NCI-H2196 (cell line): ENCODE data around the gene SPRED2.

Experiments used
- DNase-seq: peaks from one replicate; lab custom pipeline; 2025; ENCODE audit not compliant: unreplicated experiment; lab: John Stamatoyannopoulos, UW

Gene SPRED2

DNA sequence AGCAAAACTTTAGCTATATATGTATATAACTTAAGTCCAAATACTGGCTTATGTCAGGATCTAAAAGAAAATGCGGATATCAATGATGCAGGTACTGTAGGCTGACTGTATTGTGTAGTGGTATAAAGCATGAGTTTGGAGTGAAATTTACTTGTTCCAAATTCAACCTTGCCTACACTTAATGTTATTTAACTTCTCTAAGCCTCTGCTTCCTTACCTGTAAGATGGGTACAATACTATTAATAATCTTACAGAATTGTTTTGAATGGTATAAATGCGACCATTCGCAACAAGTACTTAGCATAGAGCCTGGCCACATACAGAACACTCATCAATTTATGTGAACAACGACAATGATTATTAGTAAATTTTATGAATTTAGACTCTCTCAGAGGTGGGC, 62.4 kb downstream of the SPRED2 start:
- DNase-seq: no peak

DNA sequence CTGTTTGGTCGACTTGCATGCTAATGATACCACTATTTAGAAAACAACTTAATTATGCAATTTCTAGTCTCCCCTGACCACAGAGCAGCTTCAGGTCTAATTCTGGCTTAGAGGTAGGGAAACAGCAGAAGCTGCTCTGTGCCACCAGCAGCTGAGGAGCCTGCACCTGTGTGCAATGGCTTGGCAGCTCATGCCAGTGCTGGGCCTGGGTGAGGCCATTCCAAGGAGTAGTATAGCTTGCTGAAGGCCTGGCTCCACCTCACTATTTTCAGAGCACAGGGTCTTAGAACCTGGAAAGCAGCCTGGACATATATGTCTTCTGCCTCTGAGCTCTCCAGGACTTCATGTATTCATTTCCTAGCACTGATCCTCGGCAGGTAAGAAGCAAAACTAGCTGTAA, 62.8 kb downstream of the SPRED2 start:
- DNase-seq: no peak

DNA sequence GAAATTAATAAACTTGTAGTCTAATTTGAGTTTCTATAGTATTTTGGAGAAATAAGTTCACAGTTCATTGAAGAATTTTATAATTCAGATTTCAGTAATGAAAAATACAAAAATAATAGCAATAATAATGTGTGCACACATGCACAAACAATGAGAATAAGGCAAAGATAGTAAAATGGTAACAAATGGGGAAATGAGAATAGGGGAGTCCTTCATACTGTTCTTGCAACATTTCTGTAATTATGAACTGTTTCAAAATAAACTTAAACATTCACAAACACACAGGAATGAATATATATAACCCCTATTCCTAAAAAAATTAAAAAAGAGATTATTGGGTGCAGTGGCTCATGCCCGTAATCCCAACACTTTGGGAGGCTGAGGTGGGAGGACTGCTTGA, 63.9 kb downstream of the SPRED2 start:
- no peak for DNase-seq

DNA sequence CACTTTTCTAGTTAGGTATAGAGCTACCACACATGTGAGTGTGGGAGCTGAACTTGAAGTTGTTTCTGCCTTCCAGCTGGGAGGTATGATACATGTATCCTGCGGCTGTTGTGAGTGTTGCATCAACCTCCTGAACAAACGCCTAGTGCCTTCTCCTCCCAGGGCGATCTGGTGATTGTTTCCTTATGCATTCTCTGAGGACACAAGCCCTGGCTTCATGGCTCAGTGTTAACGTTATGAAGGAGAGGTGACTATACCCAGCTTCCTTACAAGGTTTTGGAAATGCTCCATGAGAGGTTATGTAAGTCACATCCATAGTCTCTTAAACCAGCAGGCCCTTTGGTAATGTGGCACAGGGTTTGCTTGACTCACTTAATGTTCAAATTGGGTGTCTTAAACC, 64.9 kb downstream of the SPRED2 start:
- DNase-seq: peak; percentile 3

DNA sequence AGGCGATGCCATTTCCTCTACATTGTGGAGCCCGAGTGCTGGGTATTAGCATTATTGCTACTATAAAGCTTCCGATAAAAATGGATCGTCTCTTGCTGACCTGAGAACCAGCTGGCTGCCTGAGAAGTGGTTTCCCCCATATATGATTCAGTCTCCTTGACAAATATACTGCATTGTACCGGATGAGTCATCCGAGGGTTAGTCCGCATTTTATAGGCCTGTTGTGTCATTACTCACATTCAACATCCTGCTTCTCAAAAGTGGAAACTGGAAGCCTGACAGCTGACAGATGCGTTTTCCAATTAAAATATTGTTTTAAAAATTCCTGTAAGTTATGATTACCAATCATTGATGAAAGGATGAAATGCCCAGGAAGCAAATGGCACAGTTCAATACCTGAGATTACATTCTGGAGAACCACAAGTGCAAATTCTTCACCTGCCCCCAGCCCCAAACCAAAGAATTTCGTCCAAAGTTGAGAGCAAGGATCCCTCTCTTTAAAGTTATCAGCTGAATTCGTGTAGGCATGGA, 65.7 kb downstream of the SPRED2 start:
- DNase-seq: peak; percentile 20

DNA sequence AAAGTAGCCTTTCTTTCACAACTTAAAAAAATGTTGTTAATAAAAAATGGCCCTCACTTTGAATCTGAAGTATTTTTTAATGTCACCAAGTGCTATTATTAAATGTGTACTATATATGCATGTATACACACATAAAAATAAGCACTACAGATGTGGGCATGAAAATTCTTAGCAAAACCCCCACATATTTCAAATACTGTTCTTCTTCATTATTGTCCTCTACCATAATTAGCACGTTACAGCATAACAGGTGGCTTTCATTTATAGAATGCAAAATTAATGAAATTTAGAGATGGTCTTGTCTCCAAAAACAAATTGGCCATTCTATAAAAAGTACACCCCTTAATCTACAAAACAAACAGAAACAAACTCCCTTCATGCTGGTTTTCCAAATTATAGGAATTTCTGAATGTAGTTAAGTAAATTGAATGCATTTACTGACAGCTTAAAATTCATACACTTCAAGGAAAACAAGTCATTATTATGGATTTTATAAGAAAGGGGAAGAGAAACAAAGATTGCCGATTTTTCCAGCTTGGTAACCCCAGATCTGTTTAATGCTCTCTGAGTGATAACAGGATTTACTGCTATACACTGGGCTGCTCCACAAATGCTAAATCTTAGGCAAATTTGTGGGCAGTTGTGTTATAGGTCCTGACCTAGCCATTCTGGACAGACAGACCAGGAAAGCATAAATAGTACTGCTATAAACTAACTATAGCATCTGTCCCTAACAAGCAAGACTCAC, 67.2 kb downstream of the SPRED2 start:
- no peak for DNase-seq

DNA sequence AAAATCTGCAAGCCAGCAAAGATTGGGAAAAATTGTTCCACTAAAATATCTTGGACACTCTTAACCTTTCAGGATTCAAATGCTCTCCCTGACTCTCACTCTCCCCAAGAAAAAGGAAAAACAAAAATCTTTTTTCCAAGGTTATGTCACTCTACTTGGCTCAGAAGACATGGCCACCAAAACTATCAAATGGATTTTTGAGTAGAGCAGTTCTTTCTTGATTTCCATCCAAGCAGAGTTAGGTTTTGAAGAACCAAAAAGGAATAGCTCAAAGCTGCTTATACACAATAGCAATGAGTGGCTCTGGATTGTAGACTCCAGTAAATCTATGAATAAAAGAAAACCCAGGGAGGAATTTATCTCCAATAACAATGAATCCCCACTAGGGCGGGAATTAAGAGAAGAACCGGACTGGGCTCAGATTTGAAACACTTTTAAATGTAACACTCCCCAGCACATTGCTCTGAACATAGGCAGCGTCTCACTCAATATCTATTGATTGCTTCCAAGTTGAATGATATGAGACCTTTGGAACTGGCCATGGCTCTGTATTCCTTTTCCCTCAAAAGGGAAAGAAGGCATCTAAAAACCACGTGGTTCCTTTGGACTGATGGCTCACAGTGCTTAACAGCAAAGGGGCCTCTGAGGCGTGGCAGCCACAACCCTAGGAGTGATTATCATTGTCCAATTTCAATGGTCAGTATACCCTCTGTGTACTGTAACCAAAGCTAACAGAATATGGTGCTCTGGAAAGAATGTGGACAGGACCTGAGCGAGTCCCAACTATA, 68.3 kb downstream of the SPRED2 start:
- DNase-seq: no peak

DNA sequence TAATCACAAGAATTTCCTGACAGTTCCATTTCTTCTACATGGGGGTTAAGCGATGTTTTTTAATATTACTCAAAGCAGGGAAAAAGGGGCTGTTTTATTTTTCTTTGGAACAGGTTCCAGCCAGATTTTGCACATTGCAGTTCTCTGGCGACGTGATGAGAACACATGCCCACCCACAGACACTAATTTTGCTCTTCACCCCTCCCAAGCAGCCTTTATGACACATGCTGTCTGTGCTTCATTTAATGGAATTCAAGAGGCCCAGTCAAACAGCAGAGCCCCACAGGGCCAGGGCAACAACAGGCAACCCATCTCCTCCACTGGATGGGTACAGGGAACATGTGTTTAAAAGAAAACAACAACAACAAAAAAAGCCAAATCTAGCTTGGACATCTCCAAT, 70.8 kb downstream of the SPRED2 start:
- no peak for DNase-seq

DNA sequence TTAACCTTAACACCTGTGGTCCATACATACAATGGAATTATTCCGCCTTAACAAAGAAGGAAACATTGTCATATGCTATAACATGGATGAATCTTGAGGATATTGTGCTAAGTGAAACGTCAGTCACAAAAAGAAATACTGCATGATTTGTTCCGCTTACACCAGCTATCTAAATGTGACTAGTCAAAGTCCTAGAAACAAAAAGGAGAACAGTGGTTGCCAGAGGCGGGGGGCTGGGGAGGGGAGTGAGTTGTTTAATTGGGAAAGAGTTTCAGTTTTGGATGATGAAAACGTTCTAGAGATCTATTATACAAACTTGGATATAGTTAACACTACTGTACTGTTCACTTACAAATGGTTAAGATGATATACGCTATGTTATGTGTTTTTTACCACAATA, 72.0 kb downstream of the SPRED2 start:
- no peak for DNase-seq

DNA sequence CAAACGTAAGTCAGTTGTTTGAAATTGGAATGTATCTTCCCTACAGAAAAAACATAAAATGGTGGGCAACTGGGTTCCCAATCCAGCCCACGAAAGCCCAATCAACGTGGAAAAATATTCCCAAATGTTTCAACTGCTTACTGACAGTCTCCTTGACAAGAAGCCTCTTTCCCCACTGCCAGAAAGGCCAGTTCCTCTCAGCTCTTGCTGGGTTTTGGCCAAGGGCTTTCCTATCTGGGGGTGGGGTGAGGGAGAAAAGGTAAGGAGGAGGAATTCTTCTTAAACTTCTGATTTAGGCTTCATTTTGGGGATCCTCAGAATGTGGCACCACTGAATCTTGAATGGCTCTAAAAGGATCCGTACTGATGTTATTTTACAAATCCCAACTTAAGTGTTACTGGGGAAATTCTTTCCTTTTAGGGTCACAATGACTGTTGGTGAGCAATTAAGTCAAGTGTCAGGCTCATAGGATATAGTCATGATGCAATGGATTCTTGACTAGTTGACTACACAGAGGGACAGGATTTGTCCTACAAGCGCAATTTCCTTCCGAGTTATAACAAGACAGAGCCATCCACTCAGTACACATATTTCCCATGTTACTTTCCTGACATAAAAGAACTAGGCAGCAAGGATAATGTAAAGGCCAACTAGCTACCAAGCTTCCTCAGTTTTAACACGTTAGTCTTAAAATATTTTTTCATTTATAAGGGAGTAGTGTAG, 73.6 kb downstream of the SPRED2 start:
- DNase-seq: no peak

DNA sequence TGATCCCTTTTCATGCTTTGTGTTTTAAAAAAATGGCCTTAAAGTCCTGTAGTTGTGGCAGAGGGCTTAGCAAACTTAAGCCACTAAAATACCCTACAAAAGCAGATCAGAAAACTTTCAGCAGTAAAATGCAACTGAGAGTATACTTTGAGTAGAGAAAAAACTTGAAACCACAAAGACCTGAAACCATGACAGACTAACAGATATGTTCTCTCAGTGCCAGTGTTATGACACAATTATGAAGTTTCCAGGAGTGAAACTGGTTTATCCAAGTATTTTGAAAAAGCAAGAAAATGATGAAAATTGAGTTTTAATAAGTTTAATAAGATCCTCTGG, 74.5 kb downstream of the SPRED2 start:
- no peak for DNase-seq

DNA sequence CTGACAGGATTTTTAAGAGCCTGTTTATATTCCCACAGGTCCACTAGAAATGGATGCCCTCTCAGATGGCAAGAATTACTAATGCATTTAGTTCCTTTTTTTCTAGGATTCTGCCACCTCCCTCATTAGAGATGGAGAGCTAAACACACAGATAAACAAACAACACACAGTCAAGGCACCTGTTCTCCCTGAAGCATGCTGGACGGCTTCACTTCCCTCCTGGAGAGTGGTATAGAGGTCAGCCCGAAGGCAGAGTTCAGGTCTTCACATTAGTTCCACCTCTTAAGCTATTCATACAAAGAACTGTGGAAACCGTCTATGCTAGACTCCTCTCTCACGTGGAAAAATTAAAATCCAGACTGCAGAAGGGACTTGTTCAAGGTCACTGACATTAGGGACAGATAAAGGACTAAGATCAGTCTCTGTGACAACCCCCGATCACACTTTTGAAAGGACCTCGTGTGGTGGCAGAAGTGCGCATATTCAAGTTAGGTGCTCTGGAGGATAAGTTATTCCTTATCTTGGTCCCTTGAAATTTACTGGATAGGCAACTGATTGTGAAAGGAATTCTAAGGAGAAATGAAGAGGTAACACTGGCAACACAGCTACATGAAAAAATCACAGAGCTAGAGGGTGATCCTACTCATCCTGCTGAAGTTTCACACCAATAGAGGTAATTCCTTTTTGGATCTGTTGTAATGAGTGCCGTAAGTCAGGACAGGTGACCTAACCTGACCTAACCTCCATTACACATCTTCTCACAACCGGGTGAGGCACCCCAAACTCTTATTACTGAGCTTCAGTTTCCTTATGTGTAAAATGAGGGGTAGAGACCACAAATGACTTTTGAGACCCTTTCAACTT, 75.1 kb downstream of the SPRED2 start:
- no peak for DNase-seq

DNA sequence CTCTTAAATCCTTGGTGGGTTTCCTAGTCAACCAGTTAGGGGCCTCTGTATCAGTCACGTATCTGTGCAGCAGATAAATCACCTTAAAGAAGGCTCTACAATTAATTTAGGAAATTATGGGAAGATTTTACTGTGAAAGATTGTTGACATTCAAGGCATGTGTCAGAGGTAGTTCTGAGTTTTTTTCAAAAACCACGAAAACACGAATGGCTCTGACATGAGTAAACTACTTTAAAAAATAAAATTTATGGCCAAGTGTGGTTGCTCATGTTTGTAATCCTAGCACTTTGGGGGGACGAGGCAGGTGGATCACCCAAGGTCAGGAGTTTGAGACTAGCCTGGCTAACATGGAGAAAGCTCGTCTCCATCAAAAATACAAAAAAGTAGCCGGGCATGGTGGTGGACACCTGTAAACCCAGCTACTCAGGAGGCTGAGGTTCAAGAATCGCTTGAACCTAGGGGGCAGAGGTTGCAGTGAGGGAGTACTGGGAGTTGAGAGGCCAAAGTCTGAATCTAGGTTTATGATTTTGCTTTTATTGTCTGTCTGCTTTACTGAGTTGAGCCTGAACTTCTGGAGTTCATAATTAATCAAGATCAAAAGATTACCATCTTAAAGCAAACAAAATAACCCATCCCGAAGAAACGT, 77.1 kb downstream of the SPRED2 start:
- DNase-seq: no peak

DNA sequence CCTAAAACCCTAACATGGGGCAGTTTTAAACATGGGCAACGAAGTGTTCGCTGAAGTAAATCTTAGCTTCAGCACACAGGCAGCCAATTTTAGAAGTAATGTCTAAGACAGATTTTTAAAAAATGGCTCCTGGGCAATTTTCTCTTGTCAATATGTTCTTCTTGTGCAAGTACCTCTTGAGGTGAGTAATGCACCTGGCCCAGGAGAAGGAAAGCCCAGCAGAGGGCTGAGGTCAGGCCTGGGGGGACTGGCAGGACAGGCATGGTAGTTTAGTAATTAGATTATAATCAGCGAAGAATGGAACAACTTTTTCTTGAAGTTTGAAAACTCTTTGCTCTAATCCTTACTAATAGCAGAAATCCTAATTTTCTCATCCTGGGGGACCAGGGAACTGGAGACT, 77.6 kb downstream of the SPRED2 start:
- DNase-seq: no peak

DNA sequence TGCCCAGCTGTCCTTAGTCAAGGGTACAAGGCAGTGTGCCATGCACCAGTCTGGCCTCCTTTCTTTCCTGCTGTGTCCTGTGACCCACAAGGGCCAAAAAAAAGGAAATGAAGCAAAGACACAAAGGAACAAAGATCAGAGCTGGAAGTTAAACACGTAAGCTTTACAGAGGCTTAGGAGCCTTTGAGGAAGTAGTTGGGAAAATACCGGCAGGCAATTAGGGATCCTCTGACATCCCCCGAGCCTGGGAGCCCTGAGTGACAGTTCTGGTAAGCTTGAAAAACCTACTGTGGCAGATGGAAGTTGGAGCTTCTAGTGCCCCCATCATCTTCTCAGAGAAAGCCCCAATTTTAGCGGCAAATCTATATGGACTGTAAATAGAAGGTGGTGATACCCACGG, 78.5 kb downstream of the SPRED2 start:
- DNase-seq: peak; percentile 9

DNA sequence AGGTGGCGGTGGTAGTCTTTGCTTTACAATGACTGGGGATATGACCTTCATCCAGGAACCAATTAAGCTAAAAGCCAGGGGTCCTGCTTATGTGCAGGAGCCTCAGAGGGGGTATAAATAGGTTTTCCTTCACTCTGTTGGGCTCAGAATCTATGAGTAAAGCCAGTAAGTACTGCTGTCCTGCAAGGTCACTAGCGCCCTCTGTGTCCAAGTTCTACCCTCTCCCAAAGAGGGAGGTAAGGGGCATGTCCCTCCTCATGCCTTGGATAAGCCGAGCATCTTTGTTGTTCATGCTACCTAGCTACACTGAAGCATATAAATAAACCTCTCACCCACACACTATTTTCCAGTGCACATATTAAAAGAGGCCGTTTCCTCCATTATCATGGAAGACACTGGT, 79.4 kb downstream of the SPRED2 start:
- no peak for DNase-seq

DNA sequence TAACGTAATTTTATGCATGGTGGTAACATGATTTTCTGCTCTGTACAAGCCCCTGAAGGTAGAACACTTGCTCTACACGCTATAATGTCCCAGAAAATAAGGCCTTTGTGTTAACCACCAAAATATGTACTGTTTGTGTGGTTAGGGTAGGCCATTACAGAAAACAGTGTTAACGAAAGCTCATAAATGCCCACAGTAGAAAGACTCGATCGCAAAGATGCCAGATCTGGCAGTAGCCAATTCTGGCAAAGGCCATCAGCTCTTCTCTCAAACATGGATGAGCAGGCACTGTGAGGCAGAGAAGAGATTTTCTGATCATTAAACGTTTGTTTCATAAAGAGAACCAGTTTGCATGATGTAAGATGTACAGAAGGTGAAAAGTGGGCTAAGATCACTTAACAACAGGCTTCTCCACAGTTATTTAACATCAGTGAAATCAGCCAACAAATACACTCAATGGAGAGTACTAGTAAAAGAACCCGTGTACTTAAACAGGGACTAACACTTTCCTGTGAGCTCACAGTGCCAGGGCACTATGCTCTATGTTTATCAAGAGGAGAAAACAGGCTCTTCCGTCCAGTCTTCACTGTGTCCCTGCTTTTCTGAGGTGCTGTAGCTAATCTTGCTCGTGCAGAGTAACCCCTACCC, 80.3 kb downstream of the SPRED2 start:
- no peak for DNase-seq

DNA sequence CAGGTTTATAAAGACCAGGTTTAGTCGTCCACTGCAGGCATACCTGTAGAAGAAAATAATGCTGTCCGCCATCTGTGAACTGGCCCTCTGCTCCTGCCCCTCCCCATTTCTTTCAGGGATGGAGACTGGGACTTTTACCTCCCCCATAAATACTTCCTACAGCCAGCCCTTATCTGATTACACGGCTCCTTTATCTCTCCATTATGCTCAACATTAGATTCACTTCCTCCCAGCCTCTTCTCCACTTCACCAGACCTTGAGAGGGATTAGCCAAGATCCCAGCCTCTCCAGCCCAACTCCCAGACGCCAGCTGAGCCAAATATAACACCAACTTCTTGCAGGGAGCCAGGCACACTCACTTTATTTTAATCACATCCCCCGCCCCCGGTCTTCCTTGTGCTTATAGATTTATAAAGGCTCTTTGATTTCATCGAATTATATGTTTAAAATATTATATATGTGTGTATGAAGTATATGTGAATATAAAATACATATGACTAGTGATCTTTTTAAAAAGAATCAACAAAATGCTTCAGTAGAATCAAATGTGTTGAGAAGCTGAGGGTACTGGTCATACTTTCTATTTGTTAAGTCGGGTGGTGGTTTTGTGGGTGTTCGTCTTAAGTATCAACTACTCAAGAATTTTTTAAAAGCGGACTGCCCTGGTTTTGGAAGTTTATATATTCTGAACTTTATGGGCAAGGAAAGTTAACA, 81.0 kb downstream of the SPRED2 start:
- no peak for DNase-seq

DNA sequence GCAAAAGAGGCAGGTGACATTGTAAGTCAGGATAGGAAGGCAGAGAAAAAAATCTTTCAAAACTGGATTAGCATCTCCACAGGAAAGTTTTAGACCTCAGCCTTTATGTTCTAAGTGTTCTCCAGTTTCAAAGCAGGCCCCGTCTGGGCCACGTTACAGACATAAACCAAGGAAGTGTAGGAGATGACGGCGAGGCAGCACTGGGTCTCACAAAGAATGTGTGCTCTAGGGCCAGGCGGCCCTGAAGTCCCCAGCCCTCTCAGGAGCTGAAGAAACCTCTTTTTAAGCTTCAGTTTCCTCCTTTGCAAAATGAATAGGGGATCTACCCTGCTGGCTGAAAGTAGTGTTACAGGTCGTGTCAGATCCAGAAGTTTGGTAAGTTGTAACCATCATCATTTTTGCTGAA, 81.7 kb downstream of the SPRED2 start:
- no peak for DNase-seq
